ENCODE data around the gene HSDL2.

DNA sequence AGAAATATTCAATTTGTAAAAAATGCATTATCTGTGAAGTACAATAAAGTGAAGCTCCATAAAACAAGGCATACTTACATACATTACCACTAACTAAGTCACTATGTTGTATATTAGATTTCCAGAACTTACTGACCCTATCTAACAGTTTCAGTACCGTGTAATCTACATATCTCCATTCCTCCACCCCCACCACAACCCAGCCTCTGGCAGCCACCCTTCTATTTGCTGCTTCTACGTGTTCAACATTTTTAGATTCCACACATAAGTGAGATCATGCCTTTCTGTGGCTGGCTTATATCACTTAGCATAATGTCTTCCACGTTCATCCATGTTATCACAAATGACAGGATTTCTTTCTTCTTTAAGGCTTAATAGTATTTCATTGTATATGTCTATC lies 15.1 kb upstream of the HSDL2 start:
- TF ChIP-seq GATA2 (IDR thresholded peaks at IDR 0.05; ENCODE audit: low read depth, low read length) (no peak), GATA3 (IDR thresholded peaks at IDR 0.05; ENCODE audit: low read depth, low read length) (no peak)
